ENCODE results near the gene RNASET2. TPM values are rescaled to one million over a fixed set of nuclear protein-coding genes. Genes with fewer than 3 reads are reported as not detected.

Gene RNASET2
- polyA plus RNA-seq, 1 donor (not counting 4 experiments of a cell fraction or from before 2014, with no cell fraction given) = 21.5 TPM

DNA sequence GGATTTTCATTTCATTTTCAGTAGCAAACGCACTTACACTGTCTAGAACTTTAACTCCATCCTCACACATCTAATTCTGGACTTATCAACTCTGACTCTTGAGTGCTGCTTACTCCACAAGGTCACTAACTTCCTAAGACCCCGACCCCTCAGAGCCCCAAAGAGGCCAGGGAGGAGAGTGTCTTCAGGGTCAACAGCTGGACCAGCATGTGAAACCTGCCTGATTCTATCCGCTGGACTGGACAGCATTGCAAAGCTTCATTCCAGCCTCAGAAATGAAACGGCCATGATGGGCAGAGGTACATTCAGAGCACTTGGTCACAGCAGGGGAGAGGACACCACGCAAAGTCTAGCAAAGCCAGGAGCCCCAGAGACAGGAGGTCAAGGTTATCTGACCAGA, 9.1 kb downstream of the RNASET2 start:
- Histone ChIP-seq H3K4me2 (ENCODE audit: control insufficient read depth, extremely low read depth, insufficient read depth, low read depth, low read length) (no peak overlapping the region), H3K27me3 (ENCODE audit: control insufficient read depth, extremely low read depth, insufficient read depth, low read length) (no peaks in the 10 kb centered on the region), H4K20me1 (ENCODE audit: control insufficient read depth, extremely low read depth, insufficient read depth, low read length) (no peaks in the 10 kb centered on the region), H3K79me2 (ENCODE audit: control insufficient read depth, insufficient read depth, low read length) (no peaks in the 10 kb centered on the region), H3K9ac (ENCODE audit: control insufficient read depth, extremely low read depth, insufficient read depth, low read length) (no peak overlapping the region), H3K36me3 (ENCODE audit: control insufficient read depth in 2 of 2, extremely low read depth in 1 of 2, insufficient read depth in 2 of 2, low read length in 2 of 2) (no peaks in the 10 kb centered on the region), H3K4me1 (ENCODE audit: control insufficient read depth, extremely low read depth, insufficient read depth, low read length) (peaks cover 6% of the 10 kb centered on the region), H3K9me1 (ENCODE audit: control insufficient read depth, extremely low read depth, insufficient read depth, low read length) (no peaks in the 10 kb centered on the region), H3K4me3 (ENCODE audit: control insufficient read depth in 2 of 3, extremely low read depth in 1 of 3, insufficient read depth in 2 of 3, low read depth in 1 of 3, low read length in 3 of 3) (no peak overlapping the region), H2AFZ (ENCODE audit: control insufficient read depth, low read length) (no peak overlapping the region), H3K27ac (ENCODE audit: control insufficient read depth, insufficient read depth, low read length) (no peak overlapping the region), H3K9me3 (ENCODE audit: control insufficient read depth, low read depth, low read length) (no peaks in the 10 kb centered on the region)
- TF ChIP-seq, protein P1, sequence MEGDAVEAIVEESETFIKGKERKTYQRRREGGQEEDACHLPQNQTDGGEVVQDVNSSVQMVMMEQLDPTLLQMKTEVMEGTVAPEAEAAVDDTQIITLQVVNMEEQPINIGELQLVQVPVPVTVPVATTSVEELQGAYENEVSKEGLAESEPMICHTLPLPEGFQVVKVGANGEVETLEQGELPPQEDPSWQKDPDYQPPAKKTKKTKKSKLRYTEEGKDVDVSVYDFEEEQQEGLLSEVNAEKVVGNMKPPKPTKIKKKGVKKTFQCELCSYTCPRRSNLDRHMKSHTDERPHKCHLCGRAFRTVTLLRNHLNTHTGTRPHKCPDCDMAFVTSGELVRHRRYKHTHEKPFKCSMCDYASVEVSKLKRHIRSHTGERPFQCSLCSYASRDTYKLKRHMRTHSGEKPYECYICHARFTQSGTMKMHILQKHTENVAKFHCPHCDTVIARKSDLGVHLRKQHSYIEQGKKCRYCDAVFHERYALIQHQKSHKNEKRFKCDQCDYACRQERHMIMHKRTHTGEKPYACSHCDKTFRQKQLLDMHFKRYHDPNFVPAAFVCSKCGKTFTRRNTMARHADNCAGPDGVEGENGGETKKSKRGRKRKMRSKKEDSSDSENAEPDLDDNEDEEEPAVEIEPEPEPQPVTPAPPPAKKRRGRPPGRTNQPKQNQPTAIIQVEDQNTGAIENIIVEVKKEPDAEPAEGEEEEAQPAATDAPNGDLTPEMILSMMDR (optimal IDR thresholded peaks at IDR 0.05 in 1 of 3, IDR thresholded peaks at IDR 0.05 in 1 of 3, conservative IDR thresholded peaks at IDR 0.05 in 1 of 3; ENCODE audit: extremely low read depth in 1 of 3, insufficient read depth in 2 of 3, low read length in 3 of 3) = no peak
- no peak for TF ChIP-seq EZH2 (IDR thresholded peaks at IDR 0.05; ENCODE audit: low read length)
- dilution Hi-C loops (cut with MboI; ENCODE audit: extremely low pct_ligation_motif_present, low sequenced_read_pairs) = no loop called here
- FAIRE-seq = no peak
- DNase-seq (ENCODE audit: low read depth, low spot score) = no peak

GRCh38 chr6:166946125-166946524, 10.2 kb downstream of the RNASET2 start:
- Histone ChIP-seq H3K36me3 (ENCODE audit: control insufficient read depth in 2 of 2, extremely low read depth in 1 of 2, insufficient read depth in 2 of 2, low read length in 2 of 2) (no peaks in the 10 kb centered on the region), H3K79me2 (ENCODE audit: control insufficient read depth, insufficient read depth, low read length) (no peaks in the 10 kb centered on the region), H3K4me1 (ENCODE audit: control insufficient read depth, extremely low read depth, insufficient read depth, low read length) (peaks cover 6% of the 10 kb centered on the region), H2AFZ (ENCODE audit: control insufficient read depth, low read length) (no peak overlapping the region), H3K9me3 (ENCODE audit: control insufficient read depth, low read depth, low read length) (no peaks in the 10 kb centered on the region), H3K4me2 (ENCODE audit: control insufficient read depth, extremely low read depth, insufficient read depth, low read depth, low read length) (no peak overlapping the region), H4K20me1 (ENCODE audit: control insufficient read depth, extremely low read depth, insufficient read depth, low read length) (no peaks in the 10 kb centered on the region), H3K27ac (ENCODE audit: control insufficient read depth, insufficient read depth, low read length) (no peak overlapping the region), H3K9me1 (ENCODE audit: control insufficient read depth, extremely low read depth, insufficient read depth, low read length) (no peaks in the 10 kb centered on the region), H3K27me3 (ENCODE audit: control insufficient read depth, extremely low read depth, insufficient read depth, low read length) (no peaks in the 10 kb centered on the region), H3K4me3 (ENCODE audit: control insufficient read depth in 2 of 3, extremely low read depth in 1 of 3, insufficient read depth in 2 of 3, low read depth in 1 of 3, low read length in 3 of 3) (no peak overlapping the region), H3K9ac (ENCODE audit: control insufficient read depth, extremely low read depth, insufficient read depth, low read length) (no peak overlapping the region)
- dilution Hi-C loops (cut with MboI; ENCODE audit: extremely low pct_ligation_motif_present, low sequenced_read_pairs) = no loop called here
- TF ChIP-seq EZH2 (IDR thresholded peaks at IDR 0.05; ENCODE audit: low read length) = no peak
- TF ChIP-seq, protein P1 (optimal IDR thresholded peaks at IDR 0.05 in 1 of 3, IDR thresholded peaks at IDR 0.05 in 1 of 3, conservative IDR thresholded peaks at IDR 0.05 in 1 of 3; ENCODE audit: extremely low read depth in 1 of 3, insufficient read depth in 2 of 3, low read length in 3 of 3) = no peak
- no peak for FAIRE-seq
- no peak for DNase-seq (ENCODE audit: low read depth, low spot score)

Data from keratinocyte (primary cell).